ENCODE measurements around the gene NHLRC2. TPM values are rescaled to one million over a fixed set of nuclear protein-coding genes. Genes with fewer than 3 reads are reported as not detected.

Gene NHLRC2
- total and polyA plus RNA-seq, 2 donors (not counting 1 experiment from before 2014, with no cell fraction given) = 5.7 to 59.8 TPM

GRCh38 chr10:113928830-113929229 lies 74.4 kb downstream of the NHLRC2 start:
- Histone ChIP-seq H3K27me3 (replicated peaks in 1 of 4; ENCODE audit: control extremely low read depth in 1 of 4, control insufficient read depth in 3 of 4, insufficient read depth in 4 of 4, low read length in 3 of 4) (peaks cover 0 to 4% (median 0%) of the 10 kb centered on the region in 4 experiments), H3K4me2 (replicated peaks; ENCODE audit: low read depth, low read length, poor library complexity, severe bottlenecking) (no peak overlapping the region), H3K36me3 (replicated peaks in 1 of 2; ENCODE audit: control extremely low read depth in 1 of 2, control insufficient read depth in 1 of 2, extremely low read depth in 1 of 2, insufficient read depth in 2 of 2, low read length in 1 of 2) (no peaks in the 10 kb centered on the region), H3K79me2 (ENCODE audit: control insufficient read depth, insufficient read depth, low read length) (no peaks in the 10 kb centered on the region), H3K9me3 (ENCODE audit: control extremely low read depth in 1 of 3, control insufficient read depth in 2 of 3, insufficient read depth in 1 of 3, low read length in 2 of 3) (peaks cover 0 to 5% (median 0%) of the 10 kb centered on the region in 3 donors), H3K4me3 (ENCODE audit: control extremely low read depth in 1 of 5, extremely low read depth in 1 of 5, insufficient read depth in 1 of 5, low read depth in 2 of 5, low read length in 4 of 5) (no peak overlapping the region), H4K20me1 (ENCODE audit: control insufficient read depth, insufficient read depth, low read length, poor library complexity, severe bottlenecking) (no peaks in the 10 kb centered on the region), H3K4me1 (ENCODE audit: control insufficient read depth in 2 of 2, insufficient read depth in 2 of 2, low read length in 2 of 2) (no peaks in the 10 kb centered on the region), H2AFZ (ENCODE audit: insufficient read depth, low read depth, low read length, poor library complexity, severe bottlenecking) (no peak overlapping the region), H3K9ac (ENCODE audit: low read length) (no peak overlapping the region), H3K27ac (ENCODE audit: low read length in 2 of 2) (no peak overlapping the region)
- Mint-ChIP-seq H3K9me3 (ENCODE audit: insufficient read depth) (peaks cover 5% of the 10 kb centered on the region), H3K4me3 (no peak overlapping the region), H3K27me3 (peaks cover 26% of the 10 kb centered on the region), H3K4me1 (no peaks in the 10 kb centered on the region), H3K27ac (no peak overlapping the region)
- intact Hi-C loops (cut with micrococcal nuclease) = no loop called here
- ATAC-seq (ENCODE audit: low read depth) (no peak), DNase-seq (no peak)
- ChIA-PET CTCF (interaction anchor here (1.4 kb wide), 1 partner anchor 15 kb away, joined by 3 read pairs; no protein-coding TSS in a partner anchor), POLR2A (no interaction called here)
- TF ChIP-seq, protein P1, sequence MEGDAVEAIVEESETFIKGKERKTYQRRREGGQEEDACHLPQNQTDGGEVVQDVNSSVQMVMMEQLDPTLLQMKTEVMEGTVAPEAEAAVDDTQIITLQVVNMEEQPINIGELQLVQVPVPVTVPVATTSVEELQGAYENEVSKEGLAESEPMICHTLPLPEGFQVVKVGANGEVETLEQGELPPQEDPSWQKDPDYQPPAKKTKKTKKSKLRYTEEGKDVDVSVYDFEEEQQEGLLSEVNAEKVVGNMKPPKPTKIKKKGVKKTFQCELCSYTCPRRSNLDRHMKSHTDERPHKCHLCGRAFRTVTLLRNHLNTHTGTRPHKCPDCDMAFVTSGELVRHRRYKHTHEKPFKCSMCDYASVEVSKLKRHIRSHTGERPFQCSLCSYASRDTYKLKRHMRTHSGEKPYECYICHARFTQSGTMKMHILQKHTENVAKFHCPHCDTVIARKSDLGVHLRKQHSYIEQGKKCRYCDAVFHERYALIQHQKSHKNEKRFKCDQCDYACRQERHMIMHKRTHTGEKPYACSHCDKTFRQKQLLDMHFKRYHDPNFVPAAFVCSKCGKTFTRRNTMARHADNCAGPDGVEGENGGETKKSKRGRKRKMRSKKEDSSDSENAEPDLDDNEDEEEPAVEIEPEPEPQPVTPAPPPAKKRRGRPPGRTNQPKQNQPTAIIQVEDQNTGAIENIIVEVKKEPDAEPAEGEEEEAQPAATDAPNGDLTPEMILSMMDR (IDR thresholded peaks at IDR 0.05) = no peak
- no peak for TF ChIP-seq EZH2 (IDR thresholded peaks at IDR 0.05; ENCODE audit: borderline replicate concordance, insufficient read depth, low read depth, low read length, poor library complexity, severe bottlenecking)

DNA sequence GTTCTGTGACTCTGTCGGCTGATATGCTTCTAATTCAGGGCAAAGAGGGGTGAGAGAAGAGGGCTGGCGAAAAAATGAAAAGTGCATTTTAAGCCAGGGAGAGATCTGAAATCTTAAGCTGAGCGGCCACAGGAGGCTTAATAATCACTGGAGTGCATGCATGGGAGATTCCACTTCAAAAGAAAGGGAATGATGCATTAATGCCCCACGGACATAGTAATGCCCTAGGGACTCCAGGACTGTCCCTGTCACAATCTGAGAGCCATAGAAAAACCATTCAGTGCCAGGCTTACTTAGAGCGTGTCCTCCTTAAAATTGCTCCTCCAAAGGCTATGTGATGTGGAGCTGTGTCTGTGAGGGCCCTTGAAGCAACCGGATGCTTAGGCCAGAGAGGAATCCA lies 75.1 kb downstream of the NHLRC2 start:
- Histone ChIP-seq H3K4me2 (replicated peaks; ENCODE audit: low read depth, low read length, poor library complexity, severe bottlenecking) (no peak overlapping the region), H3K4me3 (ENCODE audit: control extremely low read depth in 1 of 5, extremely low read depth in 1 of 5, insufficient read depth in 1 of 5, low read depth in 2 of 5, low read length in 4 of 5) (no peak overlapping the region), H4K20me1 (ENCODE audit: control insufficient read depth, insufficient read depth, low read length, poor library complexity, severe bottlenecking) (no peaks in the 10 kb centered on the region), H3K79me2 (ENCODE audit: control insufficient read depth, insufficient read depth, low read length) (no peaks in the 10 kb centered on the region), H2AFZ (ENCODE audit: insufficient read depth, low read depth, low read length, poor library complexity, severe bottlenecking) (no peak overlapping the region), H3K36me3 (replicated peaks in 1 of 2; ENCODE audit: control extremely low read depth in 1 of 2, control insufficient read depth in 1 of 2, extremely low read depth in 1 of 2, insufficient read depth in 2 of 2, low read length in 1 of 2) (no peaks in the 10 kb centered on the region), H3K9me3 (ENCODE audit: control extremely low read depth in 1 of 3, control insufficient read depth in 2 of 3, insufficient read depth in 1 of 3, low read length in 2 of 3) (peaks cover 0 to 5% (median 0%) of the 10 kb centered on the region in 3 donors), H3K27ac (ENCODE audit: low read length in 2 of 2) (no peak overlapping the region), H3K4me1 (ENCODE audit: control insufficient read depth in 2 of 2, insufficient read depth in 2 of 2, low read length in 2 of 2) (no peaks in the 10 kb centered on the region), H3K27me3 (replicated peaks in 1 of 4; ENCODE audit: control extremely low read depth in 1 of 4, control insufficient read depth in 3 of 4, insufficient read depth in 4 of 4, low read length in 3 of 4) (peaks cover 0 to 4% (median 0%) of the 10 kb centered on the region in 4 experiments), H3K9ac (ENCODE audit: low read length) (no peak overlapping the region)
- Mint-ChIP-seq H3K9me3 (ENCODE audit: insufficient read depth) (peaks cover 5% of the 10 kb centered on the region), H3K27me3 (peaks cover 23% of the 10 kb centered on the region), H3K4me3 (no peak overlapping the region), H3K4me1 (no peaks in the 10 kb centered on the region), H3K27ac (no peak overlapping the region)
- ATAC-seq (ENCODE audit: low read depth) = no peak
- no peak for DNase-seq
- ChIA-PET POLR2A (no interaction called here), CTCF (interaction anchor here (1.4 kb wide), 1 partner anchor 16 kb away, joined by 3 read pairs; no protein-coding TSS in a partner anchor)
- intact Hi-C loops (cut with micrococcal nuclease) = no loop called here
- TF ChIP-seq, protein P1 (IDR thresholded peaks at IDR 0.05) = no peak
- TF ChIP-seq EZH2 (IDR thresholded peaks at IDR 0.05; ENCODE audit: borderline replicate concordance, insufficient read depth, low read depth, low read length, poor library complexity, severe bottlenecking) = no peak
- WGBS (ENCODE audit: insufficient coverage) = 49% methylated on average over 5 of the region's 6 CpGs

Measured in B cell (primary cell).